IPS-20b (cell line): ENCODE data around the gene DAZAP1.

Experiments used
- H3K27ac ChIP-seq: one replicate; pipeline ENCODE4 v1.5.1; 2013; ENCODE audit warnings: low read length
- H3K27me3 ChIP-seq: 2 replicates; pipeline ENCODE4 v1.6.1; 2013; ENCODE audit warnings: mild to moderate bottlenecking, low read length, inconsistent platforms; ENCODE audit not compliant: insufficient read depth
- H3K36me3 ChIP-seq: 2 replicates; pipeline ENCODE4 v1.6.1; 2013; ENCODE audit warnings: low read depth, mild to moderate bottlenecking, inconsistent platforms, low read length, moderate library complexity; ENCODE audit not compliant: insufficient read depth
- H3K4me1 ChIP-seq: 2 replicates; pipeline ENCODE4 v1.6.1; 2013; ENCODE audit warnings: mild to moderate bottlenecking, control low read depth, inconsistent platforms, low read length, moderate library complexity; ENCODE audit not compliant: insufficient read depth
- H3K4me3 ChIP-seq: 2 replicates; pipeline ENCODE4 v1.5.1; 2013; ENCODE audit warnings: mild to moderate bottlenecking, low read length, inconsistent platforms
- H3K9ac ChIP-seq: 2 replicates; pipeline ENCODE4 v1.6.1; 2013; ENCODE audit warnings: low read depth, mild to moderate bottlenecking, inconsistent platforms, low read length, moderate library complexity
- H3K9me3 ChIP-seq: 2 replicates; pipeline ENCODE4 v1.6.1; 2013; ENCODE audit warnings: mild to moderate bottlenecking, low read depth, low read length, inconsistent platforms; ENCODE audit not compliant: insufficient read depth

DAZAP1 gene

GRCh38 chr19:1366899-1367870, 40.2 kb upstream of the DAZAP1 start:
- H3K27me3 ChIP-seq, result no peaks in the 10 kb centered on the region
- H3K9me3 ChIP-seq, result no peaks in the 10 kb centered on the region
- H3K9ac ChIP-seq, result no peak overlapping the region
- no peaks in the 10 kb centered on the region for H3K4me1 ChIP-seq
- no peak overlapping the region for H3K27ac ChIP-seq
- no peak overlapping the region for H3K4me3 ChIP-seq
- H3K36me3 ChIP-seq, result peaks cover 88% of the 10 kb centered on the region

GRCh38 chr19:1369214-1369805, 38.1 kb upstream of the DAZAP1 start:
- H3K9ac ChIP-seq, result no peak overlapping the region
- no peaks in the 10 kb centered on the region for H3K27me3 ChIP-seq
- H3K9me3 ChIP-seq, result no peaks in the 10 kb centered on the region
- no peaks in the 10 kb centered on the region for H3K4me1 ChIP-seq
- no peak overlapping the region for H3K4me3 ChIP-seq
- H3K36me3 ChIP-seq, result peaks cover 89% of the 10 kb centered on the region
- H3K27ac ChIP-seq, result no peak overlapping the region

- Histone ChIP-seq H3K27ac (no peak overlapping the region), H3K27me3 (no peaks in the 10 kb centered on the region), H3K4me3 (no peak overlapping the region), H3K9me3 (no peaks in the 10 kb centered on the region), H3K9ac (no peak overlapping the region), H3K36me3 (peaks cover 78% of the 10 kb centered on the region), H3K4me1 (no peaks in the 10 kb centered on the region)
These were observed 36.6 kb upstream of the DAZAP1 start for GRCh38 chr19:1370579-1371361.

- Histone ChIP-seq H3K27ac (no peak overlapping the region), H3K36me3 (peaks cover 66% of the 10 kb centered on the region), H3K4me3 (no peak overlapping the region), H3K27me3 (no peaks in the 10 kb centered on the region), H3K9ac (no peak overlapping the region), H3K9me3 (no peaks in the 10 kb centered on the region), H3K4me1 (no peaks in the 10 kb centered on the region)
These were observed 34.3 kb upstream of the DAZAP1 start for GRCh38 chr19:1373042-1373533.

- Histone ChIP-seq H3K9ac (no peak overlapping the region), H3K27ac (no peak overlapping the region), H3K4me3 (no peak overlapping the region), H3K27me3 (no peaks in the 10 kb centered on the region), H3K9me3 (no peaks in the 10 kb centered on the region), H3K4me1 (no peaks in the 10 kb centered on the region), H3K36me3 (peaks cover 63% of the 10 kb centered on the region)
These were observed 33.7 kb upstream of the DAZAP1 start for GRCh38 chr19:1373534-1374249.

- H3K36me3 ChIP-seq, result peaks cover 61% of the 10 kb centered on the region
- no peaks in the 10 kb centered on the region for H3K27me3 ChIP-seq
- no peak overlapping the region for H3K9ac ChIP-seq
- no peaks in the 10 kb centered on the region for H3K9me3 ChIP-seq
- H3K27ac ChIP-seq, result no peak overlapping the region
- no peaks in the 10 kb centered on the region for H3K4me1 ChIP-seq
- no peak overlapping the region for H3K4me3 ChIP-seq
These were observed 33.2 kb upstream of the DAZAP1 start for GRCh38 chr19:1374250-1374577.

GRCh38 chr19:1376415-1376805, 31.0 kb upstream of the DAZAP1 start:
- Histone ChIP-seq H3K9me3 (no peaks in the 10 kb centered on the region), H3K4me3 (no peak overlapping the region), H3K4me1 (peaks cover under 1% of the 10 kb centered on the region; the same call in 1 of the 2 replicates), H3K9ac (no peak overlapping the region), H3K27me3 (no peaks in the 10 kb centered on the region), H3K36me3 (peaks cover 39% of the 10 kb centered on the region), H3K27ac (no peak overlapping the region)

DNA sequence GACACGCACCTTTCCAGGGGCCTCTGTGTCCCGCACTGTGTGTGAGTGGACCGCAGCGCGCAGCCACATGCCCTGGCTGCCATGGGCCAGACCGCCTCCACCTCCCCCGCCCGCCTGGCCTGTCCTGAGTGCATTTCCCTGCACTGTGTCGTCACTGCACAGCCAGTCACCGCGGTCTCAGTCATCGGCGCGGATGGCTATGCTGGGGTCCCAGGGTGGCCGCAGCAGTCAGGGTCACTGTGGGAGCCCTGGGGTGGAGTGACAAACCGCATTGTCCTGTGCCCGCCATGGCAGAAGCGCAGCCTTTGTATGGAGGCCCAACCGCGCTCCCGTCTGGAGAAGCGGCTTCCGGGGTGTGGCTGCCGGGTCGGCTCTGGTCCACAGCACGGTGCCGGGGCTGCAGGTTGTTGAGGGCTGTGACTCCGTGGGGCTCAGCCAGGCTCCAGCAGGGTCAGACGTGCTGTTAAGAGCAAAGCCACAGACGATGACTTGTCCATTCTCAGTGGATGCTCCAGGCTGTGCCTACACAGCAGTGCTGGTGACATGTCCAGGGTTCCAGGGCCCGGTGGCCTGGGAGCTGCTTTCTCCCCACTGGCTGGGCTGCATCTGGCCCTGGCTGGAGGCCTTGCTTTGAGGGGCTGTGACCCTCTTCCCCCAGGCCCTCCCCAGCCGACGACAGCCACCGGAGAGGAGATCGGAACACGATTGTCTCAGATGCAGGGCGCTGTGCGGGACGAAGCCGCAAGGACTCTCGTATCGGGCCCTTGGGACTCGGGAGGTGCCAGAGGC, 30.0 kb upstream of the DAZAP1 start:
- peaks cover 2% of the 10 kb centered on the region; the same call in 1 of the 2 replicates for H3K4me1 ChIP-seq
- H3K9ac ChIP-seq, result no peak overlapping the region
- H3K27ac ChIP-seq, result no peak overlapping the region
- H3K27me3 ChIP-seq, result no peaks in the 10 kb centered on the region
- peaks cover 33% of the 10 kb centered on the region for H3K36me3 ChIP-seq
- H3K9me3 ChIP-seq, result no peaks in the 10 kb centered on the region
- H3K4me3 ChIP-seq, result no peak overlapping the region

- Histone ChIP-seq H3K36me3 (peaks cover 25% of the 10 kb centered on the region), H3K4me1 (peaks cover 2% of the 10 kb centered on the region; the same call in 1 of the 2 replicates), H3K9ac (no peak overlapping the region), H3K9me3 (no peaks in the 10 kb centered on the region), H3K4me3 (no peak overlapping the region), H3K27me3 (no peaks in the 10 kb centered on the region), H3K27ac (no peak overlapping the region)
These were observed 29.2 kb upstream of the DAZAP1 start for GRCh38 chr19:1377965-1378785.
